SJCRH30 (cell line): ENCODE results near the gene HSF5. TPM values are rescaled to one million over a fixed set of nuclear protein-coding genes. Genes with fewer than 3 reads are reported as not detected.

Experiments
- DNase-seq, 2 experiments: peaks; one replicate each; pipeline ENCODE4 v3.0.0-alpha.2; 2015 to 2020
- H3K27ac ChIP-seq: fragments of 250-450 bp; sonication (Bioruptor Pico); 2 replicates; pipeline ENCODE4 v1.5.1; 2020; ENCODE audit warnings: mild to moderate bottlenecking, moderate library complexity
- H3K27me3 ChIP-seq: fragments of 250-450 bp; sonication (Bioruptor Pico); 2 replicates; pipeline ENCODE4 v1.5.1; 2020; ENCODE audit warnings: mild to moderate bottlenecking, moderate library complexity
- H3K36me3 ChIP-seq: fragments of 250-450 bp; sonication (Bioruptor Pico); 2 replicates; pipeline ENCODE4 v1.5.1; 2020; ENCODE audit warnings: mild to moderate bottlenecking, moderate library complexity
- H3K4me1 ChIP-seq: fragments of 250-450 bp; sonication (Bioruptor Pico); 2 replicates; pipeline ENCODE4 v1.5.1; 2020; ENCODE audit warnings: mild to moderate bottlenecking, moderate library complexity
- H3K4me3 ChIP-seq: fragments of 250-450 bp; sonication (Bioruptor Pico); 2 replicates; pipeline ENCODE4 v1.5.1; 2020; ENCODE audit warnings: mild to moderate bottlenecking, moderate library complexity
- H3K9me3 ChIP-seq: fragments of 250-450 bp; sonication (Bioruptor Pico); replicated peaks from 2 replicates; pipeline ENCODE4 v1.5.1; 2020; ENCODE audit warnings: mild to moderate bottlenecking, moderate library complexity
- total RNA-seq: library from RNA; depleted of rRNA; stranded (reverse); fragments of >200 nt; shearing (Covaris generic); gene quantifications from 2 replicates; pipeline ENCODE4 v1.2.3, GENCODE V29; 2014

Gene HSF5
- total RNA-seq, 1 experiment from 2014 or later, result not detected

DNA sequence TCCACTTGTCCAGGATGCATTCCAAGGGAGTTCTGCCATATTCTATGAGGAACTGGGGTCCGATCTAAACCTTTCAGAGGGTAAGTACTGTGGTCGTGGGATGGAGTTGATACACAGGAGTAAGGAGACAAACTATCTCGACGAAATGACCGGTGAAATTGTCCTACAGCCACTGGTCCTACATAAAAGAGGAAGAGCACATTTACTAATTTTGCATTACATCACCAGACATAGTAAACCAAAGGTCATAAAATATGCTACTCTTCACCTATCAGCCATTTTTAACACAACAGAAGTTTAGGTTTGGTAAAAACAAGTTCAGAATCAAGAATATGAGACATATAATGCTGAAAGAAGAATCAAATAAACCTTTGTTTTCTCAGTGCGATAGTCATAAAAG, 8.1 kb downstream of the HSF5 start:
- H3K4me3 ChIP-seq, result no peak overlapping the region
- DNase-seq, result no peak
- no peaks in the 10 kb centered on the region for H3K4me1 ChIP-seq
- H3K9me3 ChIP-seq, result no peaks in the 10 kb centered on the region
- no peaks in the 10 kb centered on the region for H3K27me3 ChIP-seq
- no peak overlapping the region for H3K27ac ChIP-seq
- no peaks in the 10 kb centered on the region for H3K36me3 ChIP-seq

DNA sequence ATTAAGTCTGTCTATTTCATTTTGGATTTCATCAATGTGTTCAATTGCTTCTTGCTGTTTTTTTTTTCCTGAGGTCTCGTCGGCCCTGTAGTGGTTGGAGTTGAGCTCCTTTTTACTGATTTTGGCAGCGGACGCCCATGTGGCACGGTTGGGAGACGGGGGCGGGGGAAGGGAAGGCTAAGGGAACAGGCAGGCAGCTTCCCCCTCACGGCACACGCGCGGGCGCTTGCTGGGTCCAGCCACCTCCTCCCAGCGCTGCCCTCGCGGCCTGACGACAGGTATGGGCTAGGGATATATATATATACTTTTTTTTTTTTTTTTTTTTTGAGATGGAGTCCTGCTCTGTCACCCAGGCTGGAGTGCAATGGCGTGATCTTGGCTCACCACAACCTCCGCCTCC, 11.4 kb downstream of the HSF5 start:
- no peaks in the 10 kb centered on the region for H3K4me1 ChIP-seq
- no peak overlapping the region for H3K27ac ChIP-seq
- H3K9me3 ChIP-seq, result no peaks in the 10 kb centered on the region
- no peak for DNase-seq
- H3K27me3 ChIP-seq, result no peaks in the 10 kb centered on the region
- H3K36me3 ChIP-seq, result no peaks in the 10 kb centered on the region
- no peak overlapping the region for H3K4me3 ChIP-seq

DNA sequence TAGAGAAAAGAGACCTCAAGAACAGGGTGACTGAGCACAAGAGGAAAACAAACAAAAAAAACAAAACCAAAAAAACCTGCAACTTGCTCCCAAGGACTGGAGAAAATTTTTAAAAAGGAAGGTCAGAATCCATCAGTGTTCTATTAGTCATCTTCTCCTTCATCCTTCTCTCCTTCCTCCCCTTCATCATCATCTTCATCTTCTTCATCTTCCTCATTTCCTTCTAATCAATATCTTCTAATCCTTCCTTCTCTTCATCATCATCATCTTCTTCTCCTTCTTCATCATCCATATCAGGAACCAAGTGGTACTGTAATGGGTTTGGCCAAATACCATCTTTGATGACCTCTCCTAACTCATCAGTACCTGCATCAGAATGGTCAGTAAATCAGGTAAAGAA, 12.2 kb downstream of the HSF5 start:
- Histone ChIP-seq H3K9me3 (no peaks in the 10 kb centered on the region), H3K27me3 (no peaks in the 10 kb centered on the region), H3K27ac (no peak overlapping the region), H3K36me3 (no peaks in the 10 kb centered on the region), H3K4me1 (no peaks in the 10 kb centered on the region), H3K4me3 (no peak overlapping the region)
- DNase-seq, result no peak

GRCh38 chr17:58470356-58470755, 17.9 kb downstream of the HSF5 start:
- DNase-seq, result no peak
- Histone ChIP-seq H3K9me3 (no peaks in the 10 kb centered on the region), H3K27ac (no peak overlapping the region), H3K4me1 (no peaks in the 10 kb centered on the region), H3K27me3 (peaks cover 4% of the 10 kb centered on the region; the same call in 1 of the 2 replicates), H3K4me3 (no peak overlapping the region), H3K36me3 (no peaks in the 10 kb centered on the region)

DNA sequence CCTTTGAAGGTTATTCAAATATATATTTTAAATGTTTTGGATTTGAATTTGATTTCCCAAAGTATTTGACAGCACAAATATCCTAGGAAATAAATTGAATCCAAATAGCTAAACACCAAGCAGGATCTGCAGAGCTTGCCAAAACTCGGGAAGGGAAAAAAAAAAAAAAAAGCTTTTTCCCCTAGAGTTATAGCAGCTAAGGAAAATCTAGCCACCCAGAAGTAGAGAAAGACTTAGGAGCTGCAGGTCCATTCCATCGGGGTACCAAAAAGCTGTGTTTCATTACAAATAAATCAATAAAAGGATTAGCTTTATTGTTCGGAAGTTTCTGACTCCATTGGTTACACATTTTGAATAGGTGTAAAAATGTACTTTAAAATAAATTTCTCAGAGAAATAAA, 19.3 kb downstream of the HSF5 start:
- no peak overlapping the region for H3K4me3 ChIP-seq
- no peaks in the 10 kb centered on the region for H3K9me3 ChIP-seq
- no peak for DNase-seq
- H3K4me1 ChIP-seq, result no peaks in the 10 kb centered on the region
- peaks cover 4% of the 10 kb centered on the region; the same call in 1 of the 2 replicates for H3K27me3 ChIP-seq
- H3K36me3 ChIP-seq, result no peaks in the 10 kb centered on the region
- no peak overlapping the region for H3K27ac ChIP-seq

DNA sequence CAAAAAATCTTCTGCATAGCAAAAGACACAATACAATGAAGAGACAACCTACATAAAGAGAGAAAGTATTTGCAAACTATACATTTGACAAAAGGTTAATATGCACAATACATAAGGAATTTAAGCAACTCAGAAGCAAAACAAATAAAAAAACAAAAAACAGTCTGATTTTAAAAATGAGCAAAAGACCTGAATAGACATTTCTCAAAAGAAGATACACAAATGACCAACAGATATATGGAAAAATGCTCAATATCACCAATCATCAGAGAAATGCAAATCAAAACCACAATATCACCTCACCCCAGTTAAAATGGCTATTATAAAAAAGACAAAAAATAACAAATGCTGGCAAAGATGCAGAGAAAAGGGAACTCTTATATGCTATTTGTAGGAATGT, 32.7 kb downstream of the HSF5 start:
- Histone ChIP-seq H3K4me1 (no peaks in the 10 kb centered on the region), H3K27ac (no peak overlapping the region), H3K4me3 (no peak overlapping the region), H3K27me3 (no peaks in the 10 kb centered on the region), H3K9me3 (no peaks in the 10 kb centered on the region), H3K36me3 (no peaks in the 10 kb centered on the region)
- DNase-seq, result no peak

GRCh38 chr17:58452738-58453137, 35.5 kb downstream of the HSF5 start:
- Histone ChIP-seq H3K4me1 (no peaks in the 10 kb centered on the region), H3K36me3 (no peaks in the 10 kb centered on the region), H3K27me3 (no peaks in the 10 kb centered on the region), H3K9me3 (no peaks in the 10 kb centered on the region), H3K4me3 (no peak overlapping the region), H3K27ac (no peak overlapping the region)
- peak; percentile 5 to 10 for DNase-seq

DNA sequence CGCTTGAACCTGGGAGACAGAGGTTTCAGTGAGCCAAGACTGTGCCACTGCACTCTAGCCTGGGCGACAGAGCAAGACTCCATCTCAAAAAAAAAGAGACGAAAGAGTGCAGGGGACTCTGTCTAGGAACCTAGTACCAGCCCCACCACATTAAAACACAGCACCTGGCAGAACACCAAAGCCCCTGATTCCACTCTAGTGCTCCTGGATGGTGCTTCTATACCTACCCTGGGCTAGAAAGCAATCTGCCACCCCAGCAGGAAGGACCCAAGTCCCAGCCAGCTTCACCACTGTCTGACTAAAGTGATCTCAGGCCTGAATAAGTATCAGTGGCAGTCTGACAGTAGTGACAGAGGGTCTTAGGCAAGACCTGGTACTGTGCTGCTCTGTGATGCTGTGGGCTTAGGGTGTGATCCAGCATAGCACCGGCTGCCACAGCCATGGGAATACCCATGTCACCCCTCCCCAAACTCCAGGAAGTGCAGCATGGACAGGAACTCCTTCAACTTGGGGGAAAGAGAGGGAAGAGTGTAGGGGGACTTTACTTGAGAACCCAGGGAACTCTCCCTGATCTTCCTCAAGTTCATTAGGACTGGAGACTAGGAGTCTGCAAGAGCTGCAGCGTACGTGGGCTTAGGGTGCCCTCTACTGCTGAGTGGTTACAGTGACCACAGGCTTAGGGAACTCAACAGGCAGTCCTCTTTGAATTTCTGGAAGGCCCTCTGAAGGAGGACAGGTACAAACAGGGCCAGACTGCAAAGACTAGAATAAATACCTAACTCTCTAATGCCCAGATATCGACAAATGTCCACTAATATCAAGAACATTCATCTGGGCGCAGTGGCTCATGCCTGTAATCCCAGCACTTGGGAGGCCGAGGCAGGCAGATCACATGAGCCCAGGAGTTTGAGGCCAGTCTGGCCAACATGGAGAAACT, 40.9 kb downstream of the HSF5 start:
- 0 out of 2 replicates have a peak, but pooled peaks cover 2% of the 10 kb centered on the region for H3K27me3 ChIP-seq
- H3K4me1 ChIP-seq, result no peaks in the 10 kb centered on the region
- H3K27ac ChIP-seq, result no peak overlapping the region
- peak; percentile 71 to 84 for DNase-seq
- no peaks in the 10 kb centered on the region for H3K9me3 ChIP-seq
- no peak overlapping the region for H3K4me3 ChIP-seq
- no peaks in the 10 kb centered on the region for H3K36me3 ChIP-seq

DNA sequence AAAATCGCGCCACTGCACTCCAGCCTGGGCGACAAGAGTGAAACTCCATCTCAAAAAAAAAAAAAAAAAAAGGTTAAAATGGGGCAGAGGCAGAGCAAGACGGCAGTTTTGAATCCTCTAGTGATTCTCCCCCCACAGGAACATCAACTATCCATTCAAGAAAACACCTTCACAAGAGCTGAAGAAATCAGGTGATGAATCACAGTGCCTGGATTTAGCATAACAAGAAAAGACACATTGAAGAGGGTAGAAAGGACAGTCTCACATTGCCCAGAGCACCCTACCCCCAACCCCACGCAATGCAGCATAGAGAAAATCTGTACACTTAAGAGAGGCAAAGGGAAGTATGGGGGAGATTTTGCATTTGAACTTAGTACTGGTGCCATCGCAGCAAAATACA, 42.1 kb downstream of the HSF5 start:
- Histone ChIP-seq H3K4me1 (no peaks in the 10 kb centered on the region), H3K9me3 (no peaks in the 10 kb centered on the region), H3K36me3 (no peaks in the 10 kb centered on the region), H3K4me3 (no peak overlapping the region), H3K27me3 (peaks cover 2% of the 10 kb centered on the region; the same call in 1 of the 2 replicates), H3K27ac (no peak overlapping the region)
- DNase-seq, result no peak

DNA sequence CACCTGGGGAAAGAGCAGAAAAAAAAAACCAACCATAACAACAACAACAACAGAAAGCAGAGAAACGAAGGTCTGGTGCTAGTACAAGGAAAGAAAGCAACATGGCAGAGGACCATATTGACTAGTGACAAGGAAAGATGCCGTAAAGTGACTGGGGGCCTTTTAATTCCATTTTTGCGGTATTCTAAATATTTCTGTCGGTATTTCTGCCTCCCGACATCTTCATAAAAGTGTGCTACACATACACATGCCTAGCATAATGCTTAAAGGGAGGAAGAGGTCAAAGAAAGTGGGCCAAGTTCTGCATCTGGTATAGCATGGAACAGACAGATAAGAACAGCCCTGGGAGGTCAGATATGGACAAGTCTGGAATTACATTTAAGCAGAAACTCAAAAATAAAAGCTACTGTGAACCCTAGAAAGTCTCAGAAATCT, 51.4 kb downstream of the HSF5 start:
- no peak overlapping the region for H3K27ac ChIP-seq
- no peaks in the 10 kb centered on the region; the same call in 1 of the 2 replicates for H3K27me3 ChIP-seq
- H3K4me3 ChIP-seq, result no peak overlapping the region
- no peak for DNase-seq
- H3K4me1 ChIP-seq, result no peaks in the 10 kb centered on the region
- H3K36me3 ChIP-seq, result no peaks in the 10 kb centered on the region
- no peaks in the 10 kb centered on the region for H3K9me3 ChIP-seq

- Histone ChIP-seq H3K36me3 (no peaks in the 10 kb centered on the region), H3K27ac (no peak overlapping the region), H3K4me1 (no peaks in the 10 kb centered on the region), H3K27me3 (no peaks in the 10 kb centered on the region; the same call in 1 of the 2 replicates), H3K9me3 (no peaks in the 10 kb centered on the region), H3K4me3 (no peak overlapping the region)
- DNase-seq, result no peak
Observed at GRCh38 chr17:58436245-58436644, 52.0 kb downstream of the HSF5 start.

- no peaks in the 10 kb centered on the region for H3K9me3 ChIP-seq
- no peak overlapping the region for H3K27ac ChIP-seq
- DNase-seq, result no peak
Observed at GRCh38 chr17:58432806-58433573, 55.2 kb downstream of the HSF5 start.

DNA sequence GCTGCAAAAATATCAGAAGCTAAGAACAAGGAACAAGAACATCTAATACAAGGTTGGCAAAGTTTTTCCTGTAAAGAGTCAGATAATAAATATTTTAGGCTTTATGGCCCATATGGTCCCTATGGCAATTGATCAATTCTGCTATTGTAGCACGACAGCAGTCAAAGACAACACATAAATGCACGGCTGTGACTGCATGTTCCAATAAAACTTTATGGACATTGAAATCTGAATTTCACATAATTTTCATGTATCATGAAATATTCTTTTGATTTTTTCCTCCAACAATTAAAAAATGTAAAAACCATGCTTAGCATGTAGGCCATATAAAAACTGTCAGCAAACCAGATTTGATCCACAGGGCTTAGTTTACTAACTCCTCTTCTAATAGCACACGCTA, 60.4 kb downstream of the HSF5 start:
- no peaks in the 10 kb centered on the region for H3K36me3 ChIP-seq
- H3K4me1 ChIP-seq, result no peaks in the 10 kb centered on the region
- H3K4me3 ChIP-seq, result no peak overlapping the region
- H3K9me3 ChIP-seq, result no peaks in the 10 kb centered on the region
- no peak for DNase-seq
- H3K27ac ChIP-seq, result no peak overlapping the region
- H3K27me3 ChIP-seq, result no peaks in the 10 kb centered on the region

More at GRCh38 chr17:58432806-58433573, 55.2 kb downstream of the HSF5 start:
- Histone ChIP-seq H3K36me3 (no peaks in the 10 kb centered on the region), H3K4me1 (no peaks in the 10 kb centered on the region), H3K27me3 (no peaks in the 10 kb centered on the region), H3K4me3 (no peak overlapping the region)

DNA sequence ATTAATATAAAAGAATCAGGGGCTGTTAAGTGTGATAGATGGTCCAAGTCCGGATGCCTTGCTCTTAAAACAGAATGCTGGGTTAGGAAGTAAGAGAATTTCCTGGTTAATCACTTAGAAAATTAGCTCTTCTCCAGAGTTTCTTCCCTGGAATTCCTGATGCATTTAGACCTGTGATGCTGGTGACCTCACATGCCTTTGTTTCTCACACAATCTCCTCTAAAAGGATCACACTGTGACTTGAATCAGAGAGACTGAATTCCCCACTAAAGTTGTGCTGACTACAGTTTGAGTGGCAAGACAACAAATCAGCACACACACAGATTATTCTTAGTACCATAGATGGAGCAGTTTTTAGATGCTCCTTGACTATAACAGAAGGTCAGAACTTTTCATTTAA, 66.5 kb downstream of the HSF5 start:
- no peak overlapping the region for H3K4me3 ChIP-seq
- H3K27me3 ChIP-seq, result peaks cover 9% of the 10 kb centered on the region
- H3K4me1 ChIP-seq, result peaks cover 4% of the 10 kb centered on the region; the same call in 1 of the 2 replicates
- no peaks in the 10 kb centered on the region for H3K9me3 ChIP-seq
- H3K36me3 ChIP-seq, result no peaks in the 10 kb centered on the region
- H3K27ac ChIP-seq, result no peak overlapping the region
- no peak for DNase-seq

GRCh38 chr17:58420827-58421226, 67.4 kb downstream of the HSF5 start:
- Histone ChIP-seq H3K27ac (no peak overlapping the region), H3K4me1 (peaks cover 4% of the 10 kb centered on the region; the same call in 1 of the 2 replicates), H3K27me3 (peaks cover 11% of the 10 kb centered on the region), H3K9me3 (no peaks in the 10 kb centered on the region), H3K36me3 (no peaks in the 10 kb centered on the region), H3K4me3 (no peak overlapping the region)
- no peak for DNase-seq
